Upper lobe of left lung (tissue), 6 donors: ENCODE results near the gene ACOT12. TPM values are rescaled to one million over a fixed set of nuclear protein-coding genes. Genes with fewer than 3 reads are reported as not detected.

Experiments
- ATAC-seq, 2 donors: fragments of 200-7000 bp; cut with Tn5 transposase; one replicate each; pipeline ENCODE4 v1.9.1; 2022; ENCODE audit warnings: mild to moderate bottlenecking in 2 of 2, moderate library complexity in 2 of 2; ENCODE audit not compliant: low FRiP score in 2 of 2
- DNase-seq, 2 donors: peaks; one replicate each; pipeline ENCODE4 v3.0.0-alpha.2; 2019 to 2020
- H3K27ac ChIP-seq, 4 donors: fragments of 200-600 bp; sonication (generic); one replicate each; pipeline ENCODE4 v1.5.1; 2016 to 2019
- H3K27me3 ChIP-seq, 4 donors: fragments of 200-600 bp; sonication (generic); one replicate each; pipeline ENCODE4 v1.5.1; 2017 to 2019
- H3K36me3 ChIP-seq, 4 donors: fragments of 200-600 bp; sonication (generic); one replicate each; pipeline ENCODE4 v1.5.1; 2016 to 2019
- H3K4me1 ChIP-seq, 4 donors: fragments of 200-600 bp; sonication (generic); one replicate each; pipeline ENCODE4 v1.5.1; 2018 to 2019
- H3K4me3 ChIP-seq, 4 donors: fragments of 200-600 bp; sonication (generic); one replicate each; pipeline ENCODE4 v1.5.1; 2017 to 2019; ENCODE audit warnings: mild to moderate bottlenecking in 2 of 4, moderate library complexity in 1 of 4
- H3K9me3 ChIP-seq, 4 donors: fragments of 200-600 bp; sonication (generic); one replicate each; pipeline ENCODE4 v1.5.1; 2018 to 2019
- EP300 ChIP-seq, 4 donors: sonication (generic); formaldehyde crosslinking; IDR thresholded peaks; one replicate each; pipeline ENCODE4 v1.5.1; 2017; ENCODE audit warnings: antibody characterized with exemption in 4 of 4, control low read depth in 2 of 4
- POLR2A ChIP-seq, 4 donors: fragments of 450-650 bp; IDR thresholded peaks; one replicate each; pipeline ENCODE4 v1.5.1; 2016 to 2017; ENCODE audit warnings: antibody characterized with exemption in 4 of 4, mild to moderate bottlenecking in 2 of 4
- POLR2AphosphoS5 ChIP-seq, 2 donors: sonication (generic); formaldehyde crosslinking; IDR thresholded peaks; one replicate each; pipeline ENCODE4 v1.5.1; 2017; ENCODE audit warnings: antibody characterized with exemption in 2 of 2
- WGBS, 2 donors: methylation state at CpG; one replicate each; pipeline ENCODE4 v1.1.5; 2017 to 2018; 5-methylcytosine and 5-hydroxymethylcytosine counted together
- total RNA-seq, 6 donors: library from RNA; depleted of rRNA in 4 of 6; stranded (reverse); fragments of >200 nt in 4 of 6; gene quantifications; one replicate each; pipeline versions ENCODE4 v1.1.0 to v1.2.1, GENCODE V29; 2016 to 2021
- TF ChIP-seq, protein P1 (sequence below), 6 experiments: fragments of 450-650 bp in 4 of 6; fragments of 200-600 bp in 2 of 6; sonication (generic) in 2 of 6; IDR thresholded peaks; one replicate each; pipeline ENCODE4 v1.5.1; 2016 to 2019; ENCODE audit warnings: antibody characterized with exemption in 6 of 6
- donor health status: DM: no; HTN: no; CAD: no; lungs with moderate emphysema.
- donor health status: DM: no; HTN: yes; CAD: no; lungs with severe emphysema.

Gene ACOT12
- total RNA-seq, 6 donors from 2014 or later = not detected

DNA sequence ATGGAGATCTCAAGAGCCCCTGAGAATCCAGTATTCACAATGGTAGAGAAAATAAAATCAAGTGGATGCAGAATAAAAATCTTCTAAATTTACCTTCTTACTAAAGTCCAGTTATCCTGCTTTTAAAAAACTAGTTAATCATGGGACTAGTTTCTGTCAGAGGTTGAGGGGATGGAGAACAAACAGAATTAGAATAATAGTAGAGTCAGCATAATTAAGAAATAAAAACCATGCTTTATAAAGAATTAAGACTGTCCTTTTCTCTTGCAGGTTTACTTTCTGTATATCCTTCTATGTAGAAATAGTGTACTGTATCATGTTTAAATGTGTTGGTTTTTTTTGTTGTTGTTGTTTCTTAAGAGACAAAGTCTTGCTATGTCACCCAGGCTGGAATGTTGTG is 23.0 kb downstream of the ACOT12 start:
- H3K27ac ChIP-seq = no peak overlapping the region
- no peak for TF ChIP-seq EP300 (IDR thresholded peaks at IDR 0.05)
- no peak for TF ChIP-seq POLR2A (IDR thresholded peaks at IDR 0.05)
- TF ChIP-seq, protein P1, sequence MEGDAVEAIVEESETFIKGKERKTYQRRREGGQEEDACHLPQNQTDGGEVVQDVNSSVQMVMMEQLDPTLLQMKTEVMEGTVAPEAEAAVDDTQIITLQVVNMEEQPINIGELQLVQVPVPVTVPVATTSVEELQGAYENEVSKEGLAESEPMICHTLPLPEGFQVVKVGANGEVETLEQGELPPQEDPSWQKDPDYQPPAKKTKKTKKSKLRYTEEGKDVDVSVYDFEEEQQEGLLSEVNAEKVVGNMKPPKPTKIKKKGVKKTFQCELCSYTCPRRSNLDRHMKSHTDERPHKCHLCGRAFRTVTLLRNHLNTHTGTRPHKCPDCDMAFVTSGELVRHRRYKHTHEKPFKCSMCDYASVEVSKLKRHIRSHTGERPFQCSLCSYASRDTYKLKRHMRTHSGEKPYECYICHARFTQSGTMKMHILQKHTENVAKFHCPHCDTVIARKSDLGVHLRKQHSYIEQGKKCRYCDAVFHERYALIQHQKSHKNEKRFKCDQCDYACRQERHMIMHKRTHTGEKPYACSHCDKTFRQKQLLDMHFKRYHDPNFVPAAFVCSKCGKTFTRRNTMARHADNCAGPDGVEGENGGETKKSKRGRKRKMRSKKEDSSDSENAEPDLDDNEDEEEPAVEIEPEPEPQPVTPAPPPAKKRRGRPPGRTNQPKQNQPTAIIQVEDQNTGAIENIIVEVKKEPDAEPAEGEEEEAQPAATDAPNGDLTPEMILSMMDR (IDR thresholded peaks at IDR 0.05) = no peak
- TF ChIP-seq POLR2AphosphoS5 (IDR thresholded peaks at IDR 0.05) = no peak
- no peak for ATAC-seq
- H3K9me3 ChIP-seq = no peaks in the 10 kb centered on the region
- no peaks in the 10 kb centered on the region for H3K4me1 ChIP-seq
- no peaks in the 10 kb centered on the region for H3K36me3 ChIP-seq
- no peak for DNase-seq
- no peak overlapping the region for H3K4me3 ChIP-seq
- H3K27me3 ChIP-seq = no peaks in the 10 kb centered on the region

DNA sequence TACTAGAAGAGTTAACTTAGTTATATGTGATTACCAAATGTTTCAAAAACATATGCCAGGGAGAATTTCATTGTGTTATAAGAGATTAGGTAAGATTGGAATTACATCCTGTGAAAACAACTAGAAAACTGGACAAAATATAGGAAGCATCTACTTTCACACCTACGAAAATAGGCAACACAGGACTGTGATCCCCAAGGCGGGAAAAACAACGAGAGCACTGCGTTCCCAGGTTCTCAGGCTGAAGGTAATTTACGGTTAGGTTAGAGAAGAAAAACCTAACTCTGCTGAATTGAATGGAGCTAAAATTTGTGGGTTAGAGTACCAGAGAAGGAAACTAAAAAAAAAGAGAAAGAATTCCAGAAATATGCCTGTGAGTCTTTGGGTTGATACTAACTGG is 28.4 kb downstream of the ACOT12 start:
- whole genome bisulfite sequencing, 2 donors = 91% methylated on average over 5 of the region's 5 CpGs
- Histone ChIP-seq H3K9me3 (no peaks in the 10 kb centered on the region), H3K27ac (no peak overlapping the region), H3K36me3 (no peaks in the 10 kb centered on the region), H3K27me3 (no peaks in the 10 kb centered on the region), H3K4me3 (no peak overlapping the region), H3K4me1 (no peaks in the 10 kb centered on the region)
- ATAC-seq (no peak), DNase-seq (no peak)
- TF ChIP-seq, protein P1 (IDR thresholded peaks at IDR 0.05) = no peak
- TF ChIP-seq POLR2AphosphoS5 (IDR thresholded peaks at IDR 0.05) = no peak
- TF ChIP-seq EP300 (IDR thresholded peaks at IDR 0.05) = no peak
- TF ChIP-seq POLR2A (IDR thresholded peaks at IDR 0.05) = no peak

DNA sequence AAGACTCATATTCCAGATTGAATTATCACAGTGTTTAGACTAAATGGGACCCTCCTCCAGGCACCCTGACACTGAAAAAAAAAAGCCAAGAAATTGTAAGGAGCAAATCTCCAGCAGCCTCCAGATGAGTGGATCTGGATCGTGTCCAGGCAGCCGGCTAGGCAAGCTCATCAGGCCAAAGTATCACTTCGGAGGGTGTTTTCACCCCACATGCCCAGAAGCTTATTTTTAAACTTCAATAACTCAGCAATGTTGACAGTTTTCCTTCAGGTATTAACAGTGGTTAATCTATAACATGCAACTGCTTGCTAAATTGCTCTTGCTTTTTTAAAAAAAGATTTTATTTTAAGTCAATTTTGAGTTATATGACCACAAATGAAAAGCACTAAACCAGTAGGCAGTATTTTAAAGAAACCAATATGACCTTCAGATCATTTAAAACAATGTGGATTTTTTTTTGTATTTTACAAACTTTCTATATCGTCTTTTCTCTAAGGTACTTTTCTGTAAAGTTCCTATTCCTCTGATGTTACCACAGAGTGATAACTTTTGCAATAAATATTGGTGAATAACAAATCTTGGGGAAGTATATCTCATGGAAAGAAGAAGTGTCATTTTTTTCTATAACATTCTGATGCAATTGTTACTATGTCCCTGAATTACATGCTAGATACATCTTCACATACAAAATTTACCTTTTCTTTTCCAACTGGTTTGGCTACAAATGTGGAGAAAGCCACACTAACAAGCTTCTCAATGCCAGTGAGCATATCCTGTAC is 30.7 kb downstream of the ACOT12 start:
- H3K4me3 ChIP-seq = no peak overlapping the region
- no peak for ATAC-seq
- no peaks in the 10 kb centered on the region for H3K36me3 ChIP-seq
- TF ChIP-seq POLR2AphosphoS5 (IDR thresholded peaks at IDR 0.05) (no peak), POLR2A (IDR thresholded peaks at IDR 0.05) (no peak), EP300 (IDR thresholded peaks at IDR 0.05) (no peak)
- TF ChIP-seq, protein P1 (IDR thresholded peaks at IDR 0.05) = no peak
- 46 to 56% methylated on average over 4 of the region's 4 CpGs for WGBS, 2 donors
- H3K27me3 ChIP-seq = no peaks in the 10 kb centered on the region
- no peaks in the 10 kb centered on the region for H3K9me3 ChIP-seq
- no peak for DNase-seq
- no peaks in the 10 kb centered on the region for H3K4me1 ChIP-seq
- H3K27ac ChIP-seq = no peak overlapping the region

DNA sequence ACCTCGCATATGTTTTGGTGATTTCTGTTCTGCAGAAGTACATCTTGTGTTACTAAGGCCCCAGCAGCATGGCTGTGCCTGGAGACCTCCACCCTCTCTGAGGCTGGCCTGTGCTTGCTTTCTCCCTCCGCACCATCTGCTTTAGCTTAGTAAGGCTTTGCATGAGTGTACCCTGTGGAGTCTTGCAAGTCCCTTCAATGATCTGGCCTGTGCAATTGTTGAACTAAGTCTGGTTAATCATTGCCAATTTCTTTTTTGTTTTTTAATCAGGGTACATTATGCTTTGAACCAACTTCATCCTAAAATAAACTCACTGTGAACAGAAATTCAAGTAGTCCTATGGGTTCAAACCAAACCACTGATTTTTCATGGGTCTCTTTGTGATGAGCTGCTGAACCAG is 32.3 kb downstream of the ACOT12 start:
- no peaks in the 10 kb centered on the region for H3K9me3 ChIP-seq
- H3K36me3 ChIP-seq = no peaks in the 10 kb centered on the region
- no peak overlapping the region for H3K27ac ChIP-seq
- WGBS, 2 donors = 92 to 96% methylated on average over 2 of the region's 2 CpGs
- DNase-seq (no peak), ATAC-seq (no peak)
- no peaks in the 10 kb centered on the region for H3K4me1 ChIP-seq
- TF ChIP-seq POLR2AphosphoS5 (IDR thresholded peaks at IDR 0.05) (no peak), EP300 (IDR thresholded peaks at IDR 0.05) (no peak), POLR2A (IDR thresholded peaks at IDR 0.05) (no peak)
- TF ChIP-seq, protein P1 (IDR thresholded peaks at IDR 0.05) = no peak
- H3K4me3 ChIP-seq = no peak overlapping the region
- no peaks in the 10 kb centered on the region for H3K27me3 ChIP-seq

DNA sequence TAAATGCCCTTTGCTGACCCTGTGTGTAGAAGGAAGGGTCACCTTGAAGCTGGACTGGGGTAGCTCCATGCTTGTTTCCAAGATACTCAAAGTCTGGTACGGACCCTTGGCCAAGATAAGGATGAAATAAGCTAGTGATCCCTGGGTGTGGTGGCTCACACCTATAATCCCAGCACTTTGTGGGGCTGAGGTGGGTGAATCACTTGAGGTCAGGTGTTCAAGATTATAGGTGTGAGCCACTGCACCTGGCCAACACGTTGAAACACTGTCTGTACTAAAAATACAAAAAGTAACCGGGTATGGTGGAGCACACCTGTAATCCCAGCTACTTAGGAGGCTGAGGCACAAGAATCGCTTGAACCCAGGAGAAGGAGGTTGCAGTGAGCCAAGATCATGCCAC is 33.3 kb downstream of the ACOT12 start:
- no peak overlapping the region for H3K27ac ChIP-seq
- H3K27me3 ChIP-seq = no peaks in the 10 kb centered on the region
- DNase-seq (no peak), ATAC-seq (no peak)
- no peaks in the 10 kb centered on the region for H3K4me1 ChIP-seq
- no peaks in the 10 kb centered on the region for H3K9me3 ChIP-seq
- no peaks in the 10 kb centered on the region for H3K36me3 ChIP-seq
- 91 to 95% methylated on average over 4 of the region's 4 CpGs for WGBS, 2 donors
- TF ChIP-seq EP300 (IDR thresholded peaks at IDR 0.05) = no peak
- TF ChIP-seq, protein P1 (IDR thresholded peaks at IDR 0.05) = no peak
- no peak overlapping the region for H3K4me3 ChIP-seq
